Measurements from ENCODE around the gene CEP131.

Gene CEP131

GRCh38 chr17:81163703-81164370, 58.9 kb downstream of the CEP131 start:
- Histone ChIP-seq H3K27ac (ENCODE audit: low read depth, low read length) (no peak overlapping the region), H3K9me3 (ENCODE audit: insufficient read depth, low read length) (no peaks in the 10 kb centered on the region), H3K27me3 (ENCODE audit: low read length) (no peaks in the 10 kb centered on the region), H3K9ac (ENCODE audit: low read length) (no peak overlapping the region), H3F3A (ENCODE audit: insufficient read depth) (no peaks in the 10 kb centered on the region), H3K4me3 (ENCODE audit: insufficient read depth, low read length, poor library complexity, severe bottlenecking) (no peak overlapping the region), H3K4me2 (ENCODE audit: low read depth, low read length, poor library complexity, severe bottlenecking) (no peak overlapping the region), H3K36me3 (ENCODE audit: low read length) (no peaks in the 10 kb centered on the region), H4K20me1 (ENCODE audit: low read depth, low read length) (no peaks in the 10 kb centered on the region), H3K9me2 (replicated peaks; ENCODE audit: insufficient read depth, low read length) (no peaks in the 10 kb centered on the region), H3K79me2 (ENCODE audit: insufficient read depth, low read length) (no peaks in the 10 kb centered on the region), H2AFZ (ENCODE audit: low read depth, low read length, severe bottlenecking) (no peak overlapping the region)
- TF ChIP-seq EZH2phosphoT487 (conservative IDR thresholded peaks at IDR 0.05; ENCODE audit: low read length): no peak
- TF ChIP-seq, protein P1, sequence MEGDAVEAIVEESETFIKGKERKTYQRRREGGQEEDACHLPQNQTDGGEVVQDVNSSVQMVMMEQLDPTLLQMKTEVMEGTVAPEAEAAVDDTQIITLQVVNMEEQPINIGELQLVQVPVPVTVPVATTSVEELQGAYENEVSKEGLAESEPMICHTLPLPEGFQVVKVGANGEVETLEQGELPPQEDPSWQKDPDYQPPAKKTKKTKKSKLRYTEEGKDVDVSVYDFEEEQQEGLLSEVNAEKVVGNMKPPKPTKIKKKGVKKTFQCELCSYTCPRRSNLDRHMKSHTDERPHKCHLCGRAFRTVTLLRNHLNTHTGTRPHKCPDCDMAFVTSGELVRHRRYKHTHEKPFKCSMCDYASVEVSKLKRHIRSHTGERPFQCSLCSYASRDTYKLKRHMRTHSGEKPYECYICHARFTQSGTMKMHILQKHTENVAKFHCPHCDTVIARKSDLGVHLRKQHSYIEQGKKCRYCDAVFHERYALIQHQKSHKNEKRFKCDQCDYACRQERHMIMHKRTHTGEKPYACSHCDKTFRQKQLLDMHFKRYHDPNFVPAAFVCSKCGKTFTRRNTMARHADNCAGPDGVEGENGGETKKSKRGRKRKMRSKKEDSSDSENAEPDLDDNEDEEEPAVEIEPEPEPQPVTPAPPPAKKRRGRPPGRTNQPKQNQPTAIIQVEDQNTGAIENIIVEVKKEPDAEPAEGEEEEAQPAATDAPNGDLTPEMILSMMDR (IDR thresholded peaks at IDR 0.05; ENCODE audit: insufficient read depth, low read length, poor library complexity, severe bottlenecking): no peak

GRCh38 chr17:81163051-81163695, 59.6 kb downstream of the CEP131 start:
- no peak overlapping the region for H2AFZ ChIP-seq (ENCODE audit: low read depth, low read length, severe bottlenecking)
- H3K9me2 ChIP-seq (replicated peaks; ENCODE audit: insufficient read depth, low read length): no peaks in the 10 kb centered on the region
- no peaks in the 10 kb centered on the region for H3F3A ChIP-seq (ENCODE audit: insufficient read depth)
- no peaks in the 10 kb centered on the region for H3K9me3 ChIP-seq (ENCODE audit: insufficient read depth, low read length)
- TF ChIP-seq EZH2phosphoT487 (conservative IDR thresholded peaks at IDR 0.05; ENCODE audit: low read length): no peak
- TF ChIP-seq, protein P1 (IDR thresholded peaks at IDR 0.05; ENCODE audit: insufficient read depth, low read length, poor library complexity, severe bottlenecking): no peak
- H3K9ac ChIP-seq (ENCODE audit: low read length): no peak overlapping the region
- H4K20me1 ChIP-seq (ENCODE audit: low read depth, low read length): no peaks in the 10 kb centered on the region
- H3K27me3 ChIP-seq (ENCODE audit: low read length): no peaks in the 10 kb centered on the region
- no peaks in the 10 kb centered on the region for H3K79me2 ChIP-seq (ENCODE audit: insufficient read depth, low read length)
- no peaks in the 10 kb centered on the region for H3K36me3 ChIP-seq (ENCODE audit: low read length)
- H3K27ac ChIP-seq (ENCODE audit: low read depth, low read length): no peak overlapping the region
- no peak overlapping the region for H3K4me2 ChIP-seq (ENCODE audit: low read depth, low read length, poor library complexity, severe bottlenecking)
- H3K4me3 ChIP-seq (ENCODE audit: insufficient read depth, low read length, poor library complexity, severe bottlenecking): no peak overlapping the region

- H3K27me3 ChIP-seq (ENCODE audit: low read length): no peaks in the 10 kb centered on the region
- no peaks in the 10 kb centered on the region for H3K9me2 ChIP-seq (replicated peaks; ENCODE audit: insufficient read depth, low read length)
- H2AFZ ChIP-seq (ENCODE audit: low read depth, low read length, severe bottlenecking): no peak overlapping the region
- no peak overlapping the region for H3K27ac ChIP-seq (ENCODE audit: low read depth, low read length)
- no peaks in the 10 kb centered on the region for H3K36me3 ChIP-seq (ENCODE audit: low read length)
- no peaks in the 10 kb centered on the region for H3K79me2 ChIP-seq (ENCODE audit: insufficient read depth, low read length)
- H3K9me3 ChIP-seq (ENCODE audit: insufficient read depth, low read length): no peaks in the 10 kb centered on the region
- no peak for TF ChIP-seq EZH2phosphoT487 (conservative IDR thresholded peaks at IDR 0.05; ENCODE audit: low read length)
- TF ChIP-seq, protein P1 (IDR thresholded peaks at IDR 0.05; ENCODE audit: insufficient read depth, low read length, poor library complexity, severe bottlenecking): no peak
- H3K4me3 ChIP-seq (ENCODE audit: insufficient read depth, low read length, poor library complexity, severe bottlenecking): no peak overlapping the region
- H3K9ac ChIP-seq (ENCODE audit: low read length): no peak overlapping the region
- H3F3A ChIP-seq (ENCODE audit: insufficient read depth): no peaks in the 10 kb centered on the region
- H3K4me2 ChIP-seq (ENCODE audit: low read depth, low read length, poor library complexity, severe bottlenecking): no peak overlapping the region
- no peaks in the 10 kb centered on the region for H4K20me1 ChIP-seq (ENCODE audit: low read depth, low read length)
Observed at GRCh38 chr17:81162491-81162890, 60.3 kb downstream of the CEP131 start.

Data from SU-DHL-6 (cell line).